Thyroid gland (tissue), 4 donors: ENCODE data around the gene SMIM14.
"Not testable (repeated sequence)": the region's sequence is repeated elsewhere in the genome, so short reads cannot be mapped to it uniquely, and the experiment has no call there.

Experiments used
- POLR2A ChIP-seq, 2 donors: fragments of 450-650 bp; IDR thresholded peaks; one replicate each; pipeline ENCODE4 v1.6.1; 2017; ENCODE audit warnings: antibody characterized with exemption in 2 of 2, mild to moderate bottlenecking in 2 of 2, moderate library complexity in 1 of 2
- TF ChIP-seq, protein P1 (sequence below), 6 experiments: fragments of 200-600 bp in 3 of 6; fragments of 450-650 bp in 3 of 6; sonication (generic) in 3 of 6; IDR thresholded peaks; one replicate each; pipeline ENCODE4 v1.5.1; 2016 to 2019; ENCODE audit warnings: antibody characterized with exemption in 6 of 6, mild to moderate bottlenecking in 2 of 6, inconsistent platforms in 1 of 6, moderate library complexity in 1 of 6

DNA sequence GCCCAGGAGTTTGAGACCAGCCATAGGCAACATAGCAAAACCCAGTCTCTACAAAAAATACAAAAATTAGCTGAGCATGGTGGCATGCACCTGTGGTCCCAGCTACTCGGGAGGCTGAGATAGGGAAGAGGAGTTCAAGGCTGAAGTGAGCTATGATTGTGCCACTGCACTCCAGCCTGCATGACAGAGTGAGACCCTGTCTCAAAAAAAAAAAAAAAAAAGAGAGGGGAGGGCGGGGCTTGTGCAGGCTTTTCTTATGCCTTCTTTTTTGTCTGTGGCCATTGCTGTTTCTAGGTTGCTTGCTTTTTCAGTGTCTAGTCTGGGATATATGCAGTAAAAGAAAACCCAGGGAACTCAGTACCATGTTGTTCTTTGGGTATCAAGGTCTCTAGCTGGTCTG, 42.3 kb upstream of the SMIM14 start:
- TF ChIP-seq, protein P1, sequence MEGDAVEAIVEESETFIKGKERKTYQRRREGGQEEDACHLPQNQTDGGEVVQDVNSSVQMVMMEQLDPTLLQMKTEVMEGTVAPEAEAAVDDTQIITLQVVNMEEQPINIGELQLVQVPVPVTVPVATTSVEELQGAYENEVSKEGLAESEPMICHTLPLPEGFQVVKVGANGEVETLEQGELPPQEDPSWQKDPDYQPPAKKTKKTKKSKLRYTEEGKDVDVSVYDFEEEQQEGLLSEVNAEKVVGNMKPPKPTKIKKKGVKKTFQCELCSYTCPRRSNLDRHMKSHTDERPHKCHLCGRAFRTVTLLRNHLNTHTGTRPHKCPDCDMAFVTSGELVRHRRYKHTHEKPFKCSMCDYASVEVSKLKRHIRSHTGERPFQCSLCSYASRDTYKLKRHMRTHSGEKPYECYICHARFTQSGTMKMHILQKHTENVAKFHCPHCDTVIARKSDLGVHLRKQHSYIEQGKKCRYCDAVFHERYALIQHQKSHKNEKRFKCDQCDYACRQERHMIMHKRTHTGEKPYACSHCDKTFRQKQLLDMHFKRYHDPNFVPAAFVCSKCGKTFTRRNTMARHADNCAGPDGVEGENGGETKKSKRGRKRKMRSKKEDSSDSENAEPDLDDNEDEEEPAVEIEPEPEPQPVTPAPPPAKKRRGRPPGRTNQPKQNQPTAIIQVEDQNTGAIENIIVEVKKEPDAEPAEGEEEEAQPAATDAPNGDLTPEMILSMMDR (IDR thresholded peaks at IDR 0.05): not testable (repeated sequence)
- TF ChIP-seq POLR2A (IDR thresholded peaks at IDR 0.05): not testable (repeated sequence)
